ENCODE results near the gene SGSM2.

GRCh38 chr17:2354311-2354710 is 17.0 kb downstream of the SGSM2 start:
- no peak for TF ChIP-seq CTCF (IDR thresholded peaks at IDR 0.05; ENCODE audit: insufficient read depth, low read length, poor library complexity, severe bottlenecking)
- TF ChIP-seq EZH2phosphoT487 (conservative IDR thresholded peaks at IDR 0.05; ENCODE audit: low read length) = no peak
